Activated B cell treated with CpG ODN at 0.5 μM for 24 hours (primary cell): ENCODE data around the gene ATF7IP2. TPM values are rescaled to one million over a fixed set of nuclear protein-coding genes. Genes with fewer than 3 reads are reported as not detected.

ENCODE experiments used
- ATAC-seq: fragments of 200-7000 bp; cut with Tn5 transposase; one replicate; pipeline ENCODE4 v1.10.0; 2021; ENCODE audit warnings: low read depth, mild to moderate bottlenecking, moderate library complexity
- CTCF ChIA-PET: fragments of 350-600 bp; sonication (Branson Sonifier 250); formaldehyde crosslinking; loops from one replicate; lab custom pipeline; 2021; ENCODE audit warnings: antibody characterized with exemption; lab: Charles Lee
- POLR2A ChIA-PET: fragments of 350-600 bp; sonication (Branson Sonifier 250); formaldehyde crosslinking; loops from one replicate; lab custom pipeline; 2021; ENCODE audit warnings: antibody characterized with exemption; lab: Charles Lee
- DNase-seq: peaks from one replicate; pipeline ENCODE4 v3.0.0; 2022
- H3K27ac Mint-ChIP-seq: one replicate; pipeline ENCODE4 v1.8.0; 2020; ENCODE audit warnings: mixed read lengths
- H3K27me3 Mint-ChIP-seq: one replicate; pipeline ENCODE4 v1.8.0; 2021; ENCODE audit warnings: mixed read lengths
- H3K36me3 Mint-ChIP-seq: one replicate; pipeline ENCODE4 v1.8.0; 2021; ENCODE audit warnings: low read depth, mixed read lengths
- H3K4me1 Mint-ChIP-seq: one replicate; pipeline ENCODE4 v1.8.0; 2021; ENCODE audit warnings: mixed read lengths
- H3K4me3 Mint-ChIP-seq: one replicate; pipeline ENCODE4 v1.8.0; 2020; ENCODE audit warnings: mild to moderate bottlenecking, mixed read lengths
- H3K9me3 Mint-ChIP-seq: one replicate; pipeline ENCODE4 v1.8.0; 2020; ENCODE audit warnings: mixed read lengths
- intact Hi-C: fragments of 100-400 bp; cut with micrococcal nuclease; formaldehyde crosslinking; loops from one replicate; pipeline ENCODE4 v1.15.1; 2024
- total RNA-seq: library from RNA; stranded (reverse); gene quantifications from 2 replicates; pipeline ENCODE4 v1.2.3, GENCODE V29; 2022
- TF ChIP-seq, protein P1 (sequence below): fragments of 200-600 bp; IDR thresholded peaks from one replicate; pipeline ENCODE4 v1.8.0; 2022; ENCODE audit warnings: antibody characterized with exemption, mild to moderate bottlenecking

ATF7IP2 gene
- total RNA-seq, 1 donor from 2014 or later: 55.9 TPM

DNA sequence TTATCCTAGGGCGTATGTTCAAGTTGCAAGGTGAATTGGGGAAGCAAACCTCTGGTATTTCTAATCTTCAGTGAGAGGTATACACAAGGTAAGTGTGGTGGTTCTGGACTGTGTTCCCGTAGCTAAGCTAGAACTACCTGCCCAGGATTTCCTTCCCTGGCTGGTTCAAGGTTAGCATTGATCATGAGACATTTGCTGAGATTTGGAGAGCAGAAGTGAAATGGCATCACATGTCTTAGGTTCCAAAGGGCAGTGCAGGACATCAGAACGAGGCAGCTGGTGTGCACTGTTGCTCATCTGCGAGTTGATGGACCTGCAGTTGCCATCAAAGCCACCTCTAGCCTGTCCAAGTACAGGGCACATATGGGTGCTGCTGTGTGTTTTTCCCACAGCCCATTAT lies 99.3 kb downstream of the ATF7IP2 start:
- DNase-seq (no peak), ATAC-seq (no peak)
- Mint-ChIP-seq H3K4me1 (peaks cover 10% of the 10 kb centered on the region), H3K9me3 (peaks cover 23% of the 10 kb centered on the region), H3K4me3 (no peak overlapping the region), H3K27me3 (no peaks in the 10 kb centered on the region), H3K27ac (no peak overlapping the region), H3K36me3 (peaks cover 47% of the 10 kb centered on the region)
- intact Hi-C loops: no loop called here
- ChIA-PET POLR2A (no interaction called here), CTCF (interaction anchor here (0.7 kb wide), 1 partner anchor 170 kb away, joined by 3 read pairs; no protein-coding TSS in a partner anchor)
- TF ChIP-seq, protein P1, sequence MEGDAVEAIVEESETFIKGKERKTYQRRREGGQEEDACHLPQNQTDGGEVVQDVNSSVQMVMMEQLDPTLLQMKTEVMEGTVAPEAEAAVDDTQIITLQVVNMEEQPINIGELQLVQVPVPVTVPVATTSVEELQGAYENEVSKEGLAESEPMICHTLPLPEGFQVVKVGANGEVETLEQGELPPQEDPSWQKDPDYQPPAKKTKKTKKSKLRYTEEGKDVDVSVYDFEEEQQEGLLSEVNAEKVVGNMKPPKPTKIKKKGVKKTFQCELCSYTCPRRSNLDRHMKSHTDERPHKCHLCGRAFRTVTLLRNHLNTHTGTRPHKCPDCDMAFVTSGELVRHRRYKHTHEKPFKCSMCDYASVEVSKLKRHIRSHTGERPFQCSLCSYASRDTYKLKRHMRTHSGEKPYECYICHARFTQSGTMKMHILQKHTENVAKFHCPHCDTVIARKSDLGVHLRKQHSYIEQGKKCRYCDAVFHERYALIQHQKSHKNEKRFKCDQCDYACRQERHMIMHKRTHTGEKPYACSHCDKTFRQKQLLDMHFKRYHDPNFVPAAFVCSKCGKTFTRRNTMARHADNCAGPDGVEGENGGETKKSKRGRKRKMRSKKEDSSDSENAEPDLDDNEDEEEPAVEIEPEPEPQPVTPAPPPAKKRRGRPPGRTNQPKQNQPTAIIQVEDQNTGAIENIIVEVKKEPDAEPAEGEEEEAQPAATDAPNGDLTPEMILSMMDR: no peak

DNA sequence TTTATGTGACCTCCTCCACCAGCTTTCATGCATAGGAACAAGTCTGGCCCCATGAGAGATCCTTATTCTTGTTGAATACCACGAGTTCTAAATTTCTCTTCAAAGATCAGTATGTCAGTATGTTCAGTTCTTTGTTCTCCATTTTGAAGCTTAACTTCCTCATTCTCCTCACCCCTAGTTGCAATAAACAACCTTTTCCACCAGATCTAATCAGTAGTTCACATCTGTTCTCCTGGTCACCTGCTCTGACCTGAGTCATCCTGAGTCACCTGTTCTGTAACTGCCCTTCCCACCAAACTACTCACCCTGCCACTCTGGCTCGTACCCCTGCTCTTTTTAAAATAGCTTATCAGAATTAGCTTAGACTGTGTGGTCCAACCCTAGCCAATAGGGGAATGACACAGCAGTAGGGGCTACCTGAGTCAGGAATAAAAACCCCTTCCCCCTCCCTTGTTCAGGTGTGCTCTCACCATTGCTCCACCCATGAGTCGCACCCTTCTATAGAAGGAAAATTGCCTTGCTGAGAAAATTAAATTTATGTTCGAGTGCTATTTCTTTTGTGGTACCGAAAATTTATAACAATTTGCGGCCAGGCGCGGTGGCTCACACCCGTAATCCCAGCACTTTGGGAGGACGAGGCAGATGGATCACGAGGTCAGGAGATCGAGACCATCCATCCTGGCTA lies 100.0 kb downstream of the ATF7IP2 start:
- ChIA-PET POLR2A (interaction anchor here (0.6 kb wide), 1 partner anchor 860 kb away, joined by 5 read pairs; no protein-coding TSS in a partner anchor), CTCF (interaction anchor here (0.7 kb wide), 1 partner anchor 171 kb away, joined by 3 read pairs; no protein-coding TSS in a partner anchor)
- Mint-ChIP-seq H3K36me3 (peaks cover 41% of the 10 kb centered on the region), H3K27ac (peak overlapping the region; percentile 74), H3K4me1 (peaks cover 10% of the 10 kb centered on the region), H3K9me3 (peaks cover 23% of the 10 kb centered on the region), H3K4me3 (no peak overlapping the region), H3K27me3 (no peaks in the 10 kb centered on the region)
- no peak for DNase-seq
- intact Hi-C loops: no loop called here
- TF ChIP-seq, protein P1: no peak
- ATAC-seq: no peak

DNA sequence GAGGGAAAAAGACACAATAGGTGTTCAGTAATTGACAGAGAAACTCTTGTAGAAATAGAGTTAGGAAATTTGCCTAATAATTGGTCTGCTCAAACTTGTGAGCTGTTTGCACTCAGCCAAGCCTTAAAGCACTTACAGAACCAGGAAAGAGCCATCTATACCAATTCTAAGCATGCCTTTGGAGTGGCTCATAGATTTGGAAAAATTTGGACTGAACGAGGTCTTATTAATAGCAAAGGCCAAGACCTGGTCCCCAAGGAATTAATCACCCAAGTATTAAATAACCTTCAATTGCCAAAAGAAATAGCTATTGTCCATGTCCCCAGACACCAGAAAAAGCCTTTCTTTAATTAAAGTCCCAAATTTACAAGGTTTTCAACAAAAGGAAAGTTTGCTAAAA lies 104.3 kb downstream of the ATF7IP2 start:
- Mint-ChIP-seq H3K27ac (no peak overlapping the region), H3K9me3 (peaks cover 24% of the 10 kb centered on the region), H3K4me3 (no peak overlapping the region), H3K27me3 (no peaks in the 10 kb centered on the region), H3K4me1 (peaks cover 8% of the 10 kb centered on the region), H3K36me3 (peaks cover 10% of the 10 kb centered on the region)
- ChIA-PET POLR2A (no interaction called here), CTCF (no interaction called here)
- DNase-seq: no peak
- ATAC-seq: no peak
- TF ChIP-seq, protein P1: no peak
- intact Hi-C loops: no loop called here

DNA sequence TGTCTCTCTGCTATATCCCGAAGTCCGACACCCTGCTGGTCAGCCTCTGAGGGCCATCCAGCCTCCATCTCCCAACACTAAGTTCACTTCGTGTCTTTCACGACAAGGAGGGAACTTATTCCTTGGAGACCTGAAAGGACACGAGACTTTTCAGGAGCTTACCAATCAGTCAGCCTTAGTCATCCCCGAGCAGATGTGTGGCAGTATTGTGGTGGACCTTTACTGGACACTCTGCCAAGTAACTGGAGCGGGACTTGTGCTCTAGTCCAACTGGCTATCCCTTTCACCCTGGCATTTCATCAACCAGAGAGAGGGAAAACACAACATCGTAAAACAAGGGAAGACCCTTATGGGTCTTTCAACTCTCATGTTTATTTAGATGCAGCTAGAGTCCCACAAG lies 107.4 kb downstream of the ATF7IP2 start:
- ATAC-seq: no peak
- peaks cover 2% of the 10 kb centered on the region for H3K36me3 Mint-ChIP-seq
- no peak for DNase-seq
- TF ChIP-seq, protein P1: no peak
- no peak overlapping the region for H3K27ac Mint-ChIP-seq
- no peaks in the 10 kb centered on the region for H3K27me3 Mint-ChIP-seq
- H3K4me3 Mint-ChIP-seq: no peak overlapping the region
- CTCF ChIA-PET: interaction anchor here (0.6 to 1.2 kb wide), 2 partner anchors 179 to 186 kb away, joined by 3 read pairs; no protein-coding TSS in a partner anchor
- intact Hi-C loops: no loop called here
- POLR2A ChIA-PET: no interaction called here
- H3K4me1 Mint-ChIP-seq: no peaks in the 10 kb centered on the region
- H3K9me3 Mint-ChIP-seq: peaks cover 17% of the 10 kb centered on the region

DNA sequence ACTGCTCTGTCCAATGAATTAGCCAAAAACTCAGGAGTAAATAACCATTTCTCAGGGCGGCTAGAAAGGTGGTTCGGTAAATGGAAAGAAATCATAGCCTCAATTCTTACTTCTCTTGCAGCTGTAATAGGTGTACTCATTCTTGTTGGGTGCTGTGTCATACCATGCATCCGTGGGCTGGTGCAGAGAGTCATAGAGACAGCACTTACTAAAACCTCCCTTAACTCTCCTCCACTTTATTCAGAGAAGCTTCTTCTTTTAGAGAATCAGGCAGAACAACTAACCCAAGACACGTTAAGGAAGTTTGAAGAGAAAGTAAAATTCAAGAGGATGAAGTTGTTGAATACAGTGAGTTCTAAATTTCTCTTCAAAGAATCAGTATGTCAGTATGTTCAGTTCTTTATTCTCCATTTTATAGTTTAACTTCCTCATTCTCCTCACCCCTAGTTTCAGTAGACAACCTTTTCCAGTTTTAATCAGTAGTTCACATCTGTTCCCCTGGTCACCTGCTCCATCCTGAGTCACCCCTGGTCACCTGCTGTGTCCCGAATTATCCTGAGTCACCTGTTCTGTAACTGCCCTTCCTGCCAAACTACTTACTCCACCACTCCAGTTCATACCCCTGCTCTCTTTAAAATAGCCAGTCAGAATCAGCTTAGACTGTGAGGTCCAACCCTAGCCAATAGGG lies 108.6 kb downstream of the ATF7IP2 start:
- intact Hi-C loops: no loop called here
- TF ChIP-seq, protein P1: no peak
- DNase-seq: no peak
- H3K9me3 Mint-ChIP-seq: peaks cover 17% of the 10 kb centered on the region
- ChIA-PET CTCF (no interaction called here), POLR2A (no interaction called here)
- no peaks in the 10 kb centered on the region for H3K4me1 Mint-ChIP-seq
- H3K36me3 Mint-ChIP-seq: peaks cover 2% of the 10 kb centered on the region
- no peak overlapping the region for H3K4me3 Mint-ChIP-seq
- no peak for ATAC-seq
- H3K27me3 Mint-ChIP-seq: no peaks in the 10 kb centered on the region
- H3K27ac Mint-ChIP-seq: no peak overlapping the region
